Stomach (tissue), 9 donors: Measurements from ENCODE around the gene XPO5. TPM values are rescaled to one million over a fixed set of nuclear protein-coding genes. Genes with fewer than 3 reads are reported as not detected.
A peak's percentile ranks its signal among the peaks of the same experiment; 100 is the strongest.

Experiments
- DNase-seq, 2 donors: peaks; one replicate each; pipeline versions ENCODE4 v3.0.0 to v3.0.0-alpha.2; 2013 to 2019
- H3K27ac ChIP-seq, 5 donors: fragments of 200-600 bp in 4 of 5; sonication (generic) in 4 of 5; one replicate each; pipeline ENCODE4 v1.5.1; 2013 to 2019; ENCODE audit warnings: mild to moderate bottlenecking in 1 of 5, moderate library complexity in 1 of 5
- H3K27me3 ChIP-seq, 3 donors: fragments of 200-600 bp; sonication (generic); one replicate each; pipeline ENCODE4 v1.5.1; 2017 to 2019; ENCODE audit warnings: mixed run types in 1 of 3
- H3K36me3 ChIP-seq, 4 donors: fragments of 200-600 bp; sonication (generic); 1 replicate in 3 of 4; 2 replicates in 1 of 4; pipeline ENCODE4 v1.5.1; 2016 to 2019
- H3K4me1 ChIP-seq, 4 donors: fragments of 200-600 bp; sonication (generic); one replicate each; pipeline ENCODE4 v1.5.1; 2016 to 2019
- H3K4me3 ChIP-seq, 4 donors: fragments of 200-600 bp; sonication (generic) in 3 of 4; one replicate each; pipeline ENCODE4 v1.5.1; 2016 to 2019; ENCODE audit warnings: mild to moderate bottlenecking in 1 of 4
- H3K9me3 ChIP-seq, 4 donors: fragments of 200-600 bp; sonication (generic); one replicate each; pipeline ENCODE4 v1.5.1; 2016 to 2019
- CTCF ChIP-seq, 7 experiments: fragments of 450-650 bp in 4 of 7; fragments of 200-600 bp in 3 of 7; sonication (generic) in 3 of 7; IDR thresholded peaks; one replicate each; pipeline ENCODE4 v1.5.1; 2016 to 2019; ENCODE audit warnings: antibody characterized with exemption in 7 of 7, control low read depth in 2 of 7, mild to moderate bottlenecking in 1 of 7
- EP300 ChIP-seq: sonication (generic); formaldehyde crosslinking; IDR thresholded peaks from one replicate; pipeline ENCODE4 v1.6.1; 2017; ENCODE audit warnings: antibody characterized with exemption
- POLR2A ChIP-seq, 4 donors: fragments of 450-650 bp; IDR thresholded peaks; one replicate each; pipeline ENCODE4 v1.6.1; 2016; ENCODE audit warnings: antibody characterized with exemption in 4 of 4, control low read depth in 2 of 4, mild to moderate bottlenecking in 1 of 4, moderate library complexity in 1 of 4
- POLR2AphosphoS5 ChIP-seq, 3 donors: sonication (generic); formaldehyde crosslinking; IDR thresholded peaks; one replicate each; pipeline ENCODE4 v1.6.1; 2016; ENCODE audit warnings: antibody characterized with exemption in 3 of 3
- WGBS, 5 donors: extraction: QIAGEN DNeasy Blood & Tissue Kit in 3 of 5; methylation state at CpG; one replicate each; pipeline versions ENCODE4 v1.1.5 to v1.1.7; 2013 to 2018; 5-methylcytosine and 5-hydroxymethylcytosine counted together
- intact Hi-C: fragments of 100-400 bp; cut with DNase I; formaldehyde crosslinking; loops from one replicate; pipeline ENCODE4 v1.15.1; 2023; ENCODE audit warnings: low total_unique reads
- polyA plus RNA-seq, 3 donors: library from polyadenylated mRNA; stranded (reverse); fragments of 200-250 nt; gene quantifications; one replicate each; pipeline ENCODE4 v1.2.3, GENCODE V29; 2013
- total RNA-seq, 5 donors: library from RNA; depleted of rRNA; stranded (reverse); fragments of >200 nt; gene quantifications; one replicate each; pipeline versions ENCODE4 v1.1.0 to v1.2.3, GENCODE V29; 2014 to 2016
- donor health status: healthy with polysubstance abuse.
- donor health status: Bipolar disorder and iron deficiency.
- donor health status: healthy.

The XPO5 gene
- total and polyA plus RNA-seq, 8 donors = 4.6 to 46.1 (median 19.0) TPM

GRCh38 chr6:43582911-43583310 is 7.1 kb upstream of the XPO5 start:
- no peak overlapping the region for H3K4me3 ChIP-seq
- peaks cover 0 to 14% (median 5%) of the 10 kb centered on the region in 4 donors for H3K4me1 ChIP-seq
- no peak for DNase-seq
- no peaks in the 10 kb centered on the region for H3K27me3 ChIP-seq
- H3K9me3 ChIP-seq = no peaks in the 10 kb centered on the region
- TF ChIP-seq POLR2AphosphoS5 (IDR thresholded peaks at IDR 0.05) = no peak
- TF ChIP-seq POLR2A (IDR thresholded peaks at IDR 0.05) = no peak
- no peak for TF ChIP-seq CTCF (IDR thresholded peaks at IDR 0.05)
- no peak for TF ChIP-seq EP300
- H3K27ac ChIP-seq = no peak overlapping the region
- intact Hi-C loops = no loop called here
- peaks cover 28 to 59% (median 57%) of the 10 kb centered on the region in 4 donors for H3K36me3 ChIP-seq
- WGBS, 5 donors = 83 to 91% (median 86%) methylated on average over 5 of the region's 5 CpGs

GRCh38 chr6:43579171-43579570 is 3.3 kb upstream of the XPO5 start:
- Histone ChIP-seq H3K27me3 (no peaks in the 10 kb centered on the region), H3K36me3 (peaks cover 15 to 22% (median 20%) of the 10 kb centered on the region in 4 donors), H3K4me3 (no peak overlapping the region), H3K4me1 (peaks cover 0 to 38% (median 33%) of the 10 kb centered on the region in 4 donors), H3K9me3 (no peaks in the 10 kb centered on the region), H3K27ac (no peak overlapping the region)
- intact Hi-C loops = no loop called here
- 65 to 83% (median 71%) methylated on average over 2 of the region's 2 CpGs for WGBS, 5 donors
- no peak for DNase-seq
- no peak for TF ChIP-seq POLR2A (IDR thresholded peaks at IDR 0.05)

GRCh38 chr6:43578748-43579147 is 2.9 kb upstream of the XPO5 start:
- TF ChIP-seq POLR2A (IDR thresholded peaks at IDR 0.05) (no peak), POLR2AphosphoS5 (IDR thresholded peaks at IDR 0.05) (no peak)
- no peak for DNase-seq
- no peaks in the 10 kb centered on the region for H3K9me3 ChIP-seq
- peaks cover 0 to 42% (median 35%) of the 10 kb centered on the region in 4 donors for H3K4me1 ChIP-seq
- no peaks in the 10 kb centered on the region for H3K27me3 ChIP-seq
- 62 to 78% (median 73%) methylated on average over 3 of the region's 3 CpGs for WGBS, 5 donors
- no peak overlapping the region for H3K4me3 ChIP-seq
- intact Hi-C loops = no loop called here
- peaks cover 10 to 18% (median 16%) of the 10 kb centered on the region in 4 donors for H3K36me3 ChIP-seq
- no peak overlapping the region for H3K27ac ChIP-seq

GRCh38 chr6:43575105-43575771 is 600 bp downstream of the XPO5 start:
- H3K9me3 ChIP-seq = no peaks in the 10 kb centered on the region
- 0 to 1% (median 1%) methylated on average over 35 to 38 of the region's 38 CpGs for WGBS, 5 donors
- H3K4me3 ChIP-seq = peak overlapping the region; percentile 88 to 97 (median 94)
- H3K27me3 ChIP-seq = no peaks in the 10 kb centered on the region
- peak overlapping the region; percentile 67 to 83 (median 79) for H3K27ac ChIP-seq
- peaks cover 0 to 43% (median 37%) of the 10 kb centered on the region in 4 donors for H3K4me1 ChIP-seq
- intact Hi-C loops = no loop called here
- DNase-seq = peak; percentile 36 to 57
- no peak for TF ChIP-seq CTCF (IDR thresholded peaks at IDR 0.05)
- no peak for TF ChIP-seq POLR2A (IDR thresholded peaks at IDR 0.05)
- TF ChIP-seq EP300 = no peak
- TF ChIP-seq POLR2AphosphoS5 (IDR thresholded peaks at IDR 0.05) = no peak
- H3K36me3 ChIP-seq = peaks cover 11 to 32% (median 32%) of the 10 kb centered on the region in 4 donors

GRCh38 chr6:43572015-43572414 is 3.8 kb downstream of the XPO5 start:
- TF ChIP-seq CTCF (IDR thresholded peaks at IDR 0.05) (no peak), EP300 (no peak), POLR2AphosphoS5 (IDR thresholded peaks at IDR 0.05) (no peak), POLR2A (IDR thresholded peaks at IDR 0.05) (no peak)
- intact Hi-C loops = no loop called here
- H3K9me3 ChIP-seq = no peaks in the 10 kb centered on the region
- H3K4me1 ChIP-seq = peaks cover 0 to 26% (median 21%) of the 10 kb centered on the region in 4 donors
- no peak overlapping the region for H3K27ac ChIP-seq
- H3K27me3 ChIP-seq = no peaks in the 10 kb centered on the region
- H3K36me3 ChIP-seq = peaks cover 30 to 64% (median 64%) of the 10 kb centered on the region in 4 donors
- no peak overlapping the region for H3K4me3 ChIP-seq
- DNase-seq = no peak
- WGBS, 5 donors = 93 to 97% (median 95%) methylated on average over 4 of the region's 4 CpGs
